Breast epithelium (tissue), 3 donors: ENCODE results near the gene ELMO1.

ENCODE experiments used
- CTCF ChIP-seq, 3 donors: fragments of 450-650 bp; IDR thresholded peaks; one replicate each; pipeline ENCODE4 v1.5.1; 2016 to 2017; ENCODE audit warnings: antibody characterized with exemption in 3 of 3, mild to moderate bottlenecking in 3 of 3, moderate library complexity in 3 of 3
- POLR2AphosphoS5 ChIP-seq, 3 donors: sonication (generic); formaldehyde crosslinking; IDR thresholded peaks; one replicate each; pipeline ENCODE4 v1.6.1; 2017; ENCODE audit warnings: antibody characterized with exemption in 3 of 3

GRCh38 chr7:36925207-36925606 is 523.5 kb downstream of the ELMO1 start:
- TF ChIP-seq CTCF (IDR thresholded peaks at IDR 0.05) (no peak), POLR2AphosphoS5 (IDR thresholded peaks at IDR 0.05) (no peak)
